22Rv1 (cell line): ENCODE measurements around the gene PRKCB.

Experiments
- CTCF ChIP-seq: fragments of 450-650 bp; IDR thresholded peaks from 2 replicates; pipeline ENCODE4 v1.5.1; 2017; ENCODE audit warnings: mild to moderate bottlenecking
- ZFX ChIP-seq: fragments of 450-650 bp; IDR thresholded peaks from 2 replicates; pipeline ENCODE4 v1.6.1; 2017; ENCODE audit warnings: antibody characterized with exemption, borderline replicate concordance

- no peak for TF ChIP-seq CTCF
- TF ChIP-seq ZFX: no peak
These were observed 201.6 kb downstream of the PRKCB start for GRCh38 chr16:24037335-24037734.
